Vagina (tissue), 2 donors: ENCODE measurements around the gene DGAT2L6.

ENCODE experiments used
- CTCF ChIP-seq, 3 experiments: fragments of 450-650 bp in 2 of 3; fragments of 200-600 bp in 1 of 3; sonication (generic) in 1 of 3; IDR thresholded peaks; one replicate each; pipeline ENCODE4 v1.5.1; 2017 to 2019; ENCODE audit warnings: antibody characterized with exemption in 3 of 3, mild to moderate bottlenecking in 2 of 3, moderate library complexity in 2 of 3
- POLR2A ChIP-seq, 2 donors: fragments of 450-650 bp; IDR thresholded peaks; one replicate each; pipeline ENCODE4 v1.6.1; 2017; ENCODE audit warnings: antibody characterized with exemption in 2 of 2, mild to moderate bottlenecking in 2 of 2, moderate library complexity in 2 of 2
- POLR2AphosphoS5 ChIP-seq, 2 donors: sonication (generic); formaldehyde crosslinking; IDR thresholded peaks; one replicate each; pipeline ENCODE4 v1.9.0; 2017; ENCODE audit warnings: antibody characterized with exemption in 2 of 2, mild to moderate bottlenecking in 2 of 2, low read depth in 1 of 2; ENCODE audit not compliant: insufficient read depth in 1 of 2

- TF ChIP-seq CTCF (IDR thresholded peaks at IDR 0.05) (no peak), POLR2A (IDR thresholded peaks at IDR 0.05) (no peak), POLR2AphosphoS5 (IDR thresholded peaks at IDR 0.05; ENCODE audit: insufficient read depth in 1 of 2, low read depth in 1 of 2) (no peak)
These were observed 43.2 kb upstream of the DGAT2L6 start for GRCh38 chrX:70134116-70134477.
